Neural progenitor cell (in vitro differentiated cells): Measurements from ENCODE around the gene SERPINE2. TPM values are rescaled to one million over a fixed set of nuclear protein-coding genes. Genes with fewer than 3 reads are reported as not detected.
A peak's percentile ranks its signal among the peaks of the same experiment; 100 is the strongest.

Experiments
- DNase-seq: peaks from one replicate; pipeline ENCODE4 v3.0.0-alpha.2; 2016; ENCODE audit warnings: low spot score
- H2AFZ ChIP-seq: fragments of 200-600 bp; sonication (generic); replicated peaks from 2 replicates; pipeline ENCODE4 v1.6.1; 2016; ENCODE audit warnings: antibody characterized with exemption
- H3F3A ChIP-seq: fragments of 200-600 bp; sonication (generic); 2 replicates; pipeline ENCODE4 v1.6.1; 2016; ENCODE audit warnings: antibody characterized with exemption, low read depth
- H3K27ac ChIP-seq: fragments of 200-600 bp; sonication (generic); 2 replicates; pipeline ENCODE4 v1.5.1; 2016; ENCODE audit warnings: mild to moderate bottlenecking
- H3K27me3 ChIP-seq: fragments of 200-600 bp; sonication (generic); 2 replicates; pipeline ENCODE4 v1.6.1; 2016; ENCODE audit warnings: mild to moderate bottlenecking, moderate library complexity
- H3K36me3 ChIP-seq: fragments of 200-600 bp; sonication (generic); 2 replicates; pipeline ENCODE4 v1.5.1; 2016
- H3K4me1 ChIP-seq: fragments of 200-600 bp; sonication (generic); 2 replicates; pipeline ENCODE4 v1.6.1; 2016; ENCODE audit warnings: mixed run types
- H3K4me2 ChIP-seq: fragments of 200-600 bp; sonication (generic); 2 replicates; pipeline ENCODE4 v1.6.1; 2016
- H3K4me3 ChIP-seq: fragments of 200-600 bp; sonication (generic); 2 replicates; pipeline ENCODE4 v1.5.1; 2016
- H3K79me2 ChIP-seq: fragments of 200-600 bp; sonication (generic); 2 replicates; pipeline ENCODE4 v1.6.1; 2016; ENCODE audit warnings: low read depth
- H3K9ac ChIP-seq: fragments of 200-600 bp; sonication (generic); 2 replicates; pipeline ENCODE4 v1.6.1; 2016
- H3K9me3 ChIP-seq: fragments of 200-600 bp; sonication (generic); 2 replicates; pipeline ENCODE4 v1.5.1; 2016; ENCODE audit warnings: low read depth
- H4K20me1 ChIP-seq: fragments of 200-600 bp; sonication (generic); 2 replicates; pipeline ENCODE4 v1.6.1; 2016; ENCODE audit warnings: low read depth
- H3K27ac Mint-ChIP-seq: 3 replicates; pipeline ENCODE4 v1.8.0; 2021; ENCODE audit warnings: mixed read lengths
- H3K27me3 Mint-ChIP-seq: 2 replicates; pipeline ENCODE4 v1.8.0; 2022; ENCODE audit warnings: low read depth, mild to moderate bottlenecking, inconsistent platforms, moderate library complexity, mixed read lengths; ENCODE audit not compliant: insufficient read depth
- H3K36me3 Mint-ChIP-seq: 3 replicates; pipeline ENCODE4 v1.8.0; 2021; ENCODE audit warnings: mixed read lengths
- H3K4me1 Mint-ChIP-seq: 3 replicates; pipeline ENCODE4 v1.8.0; 2021; ENCODE audit warnings: mixed read lengths
- H3K4me3 Mint-ChIP-seq: 3 replicates; pipeline ENCODE4 v1.8.0; 2021; ENCODE audit warnings: mild to moderate bottlenecking, moderate library complexity, mixed read lengths
- H3K9me3 Mint-ChIP-seq: 3 replicates; pipeline ENCODE4 v1.8.0; 2020; ENCODE audit warnings: mixed read lengths
- EZH2 ChIP-seq: fragments of 200-600 bp; sonication (generic); IDR thresholded peaks from 2 replicates; pipeline ENCODE4 v1.6.1; 2017; ENCODE audit warnings: antibody characterized with exemption, mild to moderate bottlenecking, moderate library complexity
- EZH2phosphoT487 ChIP-seq: fragments of 200-600 bp; sonication (generic); IDR thresholded peaks from 2 replicates; pipeline ENCODE4 v1.6.1; 2017; ENCODE audit warnings: antibody characterized with exemption
- total RNA-seq: library from RNA; depleted of rRNA; stranded (reverse); fragments of >200 nt; gene quantifications from 2 replicates; pipeline ENCODE4 v1.2.3, GENCODE V29; 2015; ENCODE audit warnings: low replicate concordance
- TF ChIP-seq, protein P1 (sequence below): fragments of 200-600 bp; sonication (generic); IDR thresholded peaks from 2 replicates; pipeline ENCODE4 v1.5.1; 2017; ENCODE audit warnings: antibody characterized with exemption, mild to moderate bottlenecking

Gene SERPINE2
- total RNA-seq, 1 donor from 2014 or later = 28.8 TPM

DNA sequence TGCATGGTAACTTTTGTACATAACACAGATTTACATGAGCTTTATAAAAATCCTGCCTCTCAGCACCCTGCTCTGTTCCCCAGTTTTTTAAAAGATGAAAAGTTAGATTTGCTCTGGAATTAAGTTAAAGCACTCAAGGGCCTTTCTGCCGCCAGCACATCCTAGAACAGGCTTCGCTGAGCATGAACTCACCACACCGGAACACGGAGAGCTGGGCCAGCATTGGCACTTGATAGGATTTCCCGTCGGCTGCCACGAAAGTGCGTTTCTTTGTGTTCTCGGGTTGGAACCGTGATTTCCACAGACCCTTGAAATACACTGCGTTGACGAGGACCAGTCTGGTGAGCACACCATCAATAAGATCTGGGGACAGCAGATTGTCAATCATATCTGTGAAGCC, 47.5 kb downstream of the SERPINE2 start:
- Mint-ChIP-seq H3K4me3 (no peak overlapping the region), H3K9me3 (no peaks in the 10 kb centered on the region), H3K27ac (no peak overlapping the region), H3K36me3 (no peaks in the 10 kb centered on the region), H3K4me1 (no peaks in the 10 kb centered on the region), H3K27me3 (peaks cover 3% of the 10 kb centered on the region)
- Histone ChIP-seq H3K36me3 (no peaks in the 10 kb centered on the region), H3K4me2 (no peak overlapping the region), H3K9me3 (no peaks in the 10 kb centered on the region), H3K27ac (no peak overlapping the region), H2AFZ (no peak overlapping the region), H3K4me1 (peaks cover 9% of the 10 kb centered on the region), H3K79me2 (no peaks in the 10 kb centered on the region), H3K9ac (no peak overlapping the region), H3F3A (no peaks in the 10 kb centered on the region), H4K20me1 (no peaks in the 10 kb centered on the region), H3K27me3 (no peaks in the 10 kb centered on the region), H3K4me3 (no peak overlapping the region)
- no peak for TF ChIP-seq EZH2phosphoT487
- TF ChIP-seq, protein P1, sequence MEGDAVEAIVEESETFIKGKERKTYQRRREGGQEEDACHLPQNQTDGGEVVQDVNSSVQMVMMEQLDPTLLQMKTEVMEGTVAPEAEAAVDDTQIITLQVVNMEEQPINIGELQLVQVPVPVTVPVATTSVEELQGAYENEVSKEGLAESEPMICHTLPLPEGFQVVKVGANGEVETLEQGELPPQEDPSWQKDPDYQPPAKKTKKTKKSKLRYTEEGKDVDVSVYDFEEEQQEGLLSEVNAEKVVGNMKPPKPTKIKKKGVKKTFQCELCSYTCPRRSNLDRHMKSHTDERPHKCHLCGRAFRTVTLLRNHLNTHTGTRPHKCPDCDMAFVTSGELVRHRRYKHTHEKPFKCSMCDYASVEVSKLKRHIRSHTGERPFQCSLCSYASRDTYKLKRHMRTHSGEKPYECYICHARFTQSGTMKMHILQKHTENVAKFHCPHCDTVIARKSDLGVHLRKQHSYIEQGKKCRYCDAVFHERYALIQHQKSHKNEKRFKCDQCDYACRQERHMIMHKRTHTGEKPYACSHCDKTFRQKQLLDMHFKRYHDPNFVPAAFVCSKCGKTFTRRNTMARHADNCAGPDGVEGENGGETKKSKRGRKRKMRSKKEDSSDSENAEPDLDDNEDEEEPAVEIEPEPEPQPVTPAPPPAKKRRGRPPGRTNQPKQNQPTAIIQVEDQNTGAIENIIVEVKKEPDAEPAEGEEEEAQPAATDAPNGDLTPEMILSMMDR = no peak
- TF ChIP-seq EZH2 = no peak
- DNase-seq = no peak

DNA sequence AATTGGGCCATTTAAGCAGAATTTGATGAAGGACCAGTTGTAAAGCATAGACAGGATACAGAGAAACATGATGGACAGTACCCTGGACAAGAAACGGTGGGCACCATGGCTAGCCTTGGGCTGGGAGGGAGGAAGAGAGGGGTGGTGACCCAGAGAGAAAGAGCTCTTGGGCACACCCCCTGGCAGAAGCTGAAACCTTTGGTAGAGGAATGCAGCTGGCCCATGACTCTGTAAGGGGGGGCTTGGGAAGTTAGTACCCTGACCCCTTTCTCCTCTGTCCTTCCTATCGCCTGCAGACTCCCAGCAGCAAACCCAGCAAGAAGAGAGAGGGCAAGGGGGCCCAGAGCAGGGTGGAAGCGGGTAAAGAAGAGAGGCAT, 49.2 kb downstream of the SERPINE2 start:
- Mint-ChIP-seq H3K4me1 (no peaks in the 10 kb centered on the region), H3K27me3 (peaks cover 3% of the 10 kb centered on the region), H3K27ac (no peak overlapping the region), H3K4me3 (no peak overlapping the region), H3K9me3 (no peaks in the 10 kb centered on the region), H3K36me3 (no peaks in the 10 kb centered on the region)
- Histone ChIP-seq H4K20me1 (no peaks in the 10 kb centered on the region), H3K4me1 (peaks cover 9% of the 10 kb centered on the region), H3K4me3 (no peak overlapping the region), H3K36me3 (no peaks in the 10 kb centered on the region), H3K79me2 (no peaks in the 10 kb centered on the region), H3K27ac (no peak overlapping the region), H3K27me3 (no peaks in the 10 kb centered on the region), H3K4me2 (no peak overlapping the region), H3K9ac (no peak overlapping the region), H2AFZ (peak overlapping the region; percentile 9), H3K9me3 (no peaks in the 10 kb centered on the region), H3F3A (no peaks in the 10 kb centered on the region)
- TF ChIP-seq EZH2 (no peak), EZH2phosphoT487 (no peak)
- TF ChIP-seq, protein P1 = no peak
- peak; percentile 39 for DNase-seq

DNA sequence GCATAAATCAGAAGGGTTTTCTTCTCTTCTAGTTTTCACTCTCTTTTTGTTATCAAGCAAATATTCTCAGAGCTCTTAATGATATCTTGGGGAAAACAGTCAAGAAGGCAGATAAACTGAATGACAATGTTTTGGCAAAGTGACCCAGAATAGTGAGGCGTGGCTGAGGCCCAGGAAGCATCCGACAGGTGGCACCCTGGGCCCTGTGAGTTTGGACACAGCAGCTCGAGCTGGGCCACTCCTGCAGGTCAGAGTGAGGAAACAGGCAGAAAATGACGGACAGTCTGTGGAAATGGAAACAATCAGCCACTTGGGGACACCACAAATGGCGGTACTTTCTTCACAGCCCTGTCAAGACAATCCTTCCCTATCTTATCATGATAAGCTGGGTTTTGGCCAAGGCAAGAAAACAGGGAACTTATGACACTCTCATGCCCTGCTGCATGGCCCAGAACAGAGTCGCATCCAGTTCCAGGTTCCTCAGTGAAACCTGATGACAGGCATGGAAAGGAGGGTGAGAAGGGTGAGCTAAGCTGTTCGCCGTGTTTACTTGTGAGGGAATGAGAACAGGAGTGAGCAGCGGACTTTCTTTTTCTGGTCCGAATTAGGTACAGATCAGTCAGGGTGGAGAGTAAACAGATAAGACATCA, 49.8 kb downstream of the SERPINE2 start:
- no peak overlapping the region for H3K4me2 ChIP-seq
- H3F3A ChIP-seq = no peaks in the 10 kb centered on the region
- H3K4me3 Mint-ChIP-seq = no peak overlapping the region
- peak; percentile 58 for DNase-seq
- H3K27me3 ChIP-seq = no peaks in the 10 kb centered on the region
- H3K9me3 ChIP-seq = no peaks in the 10 kb centered on the region
- H3K9ac ChIP-seq = no peak overlapping the region
- H4K20me1 ChIP-seq = no peaks in the 10 kb centered on the region
- H3K27me3 Mint-ChIP-seq = peaks cover 3% of the 10 kb centered on the region
- H3K36me3 Mint-ChIP-seq = peaks cover 4% of the 10 kb centered on the region
- no peaks in the 10 kb centered on the region for H3K4me1 Mint-ChIP-seq
- H3K4me1 ChIP-seq = peaks cover 9% of the 10 kb centered on the region
- H3K79me2 ChIP-seq = no peaks in the 10 kb centered on the region
- H3K36me3 ChIP-seq = no peaks in the 10 kb centered on the region
- peak overlapping the region; percentile 77 for H3K27ac Mint-ChIP-seq
- peak overlapping the region; percentile 9 for H2AFZ ChIP-seq
- H3K4me3 ChIP-seq = no peak overlapping the region
- TF ChIP-seq EZH2phosphoT487 (no peak), EZH2 (no peak)
- TF ChIP-seq, protein P1 = peak; percentile 40
- no peaks in the 10 kb centered on the region for H3K9me3 Mint-ChIP-seq
- H3K27ac ChIP-seq = no peak overlapping the region
